Smooth muscle cell (in vitro differentiated cells): ENCODE results near the gene USP19. TPM values are rescaled to one million over a fixed set of nuclear protein-coding genes. Genes with fewer than 3 reads are reported as not detected.

Source experiments
- DNase-seq: peaks from one replicate; lab custom pipeline; 2025; ENCODE audit not compliant: unreplicated experiment; lab: John Stamatoyannopoulos, UW
- H2AFZ ChIP-seq: fragments of 200-600 bp; sonication (generic); 2 replicates; pipeline ENCODE4 v1.6.0; 2016; ENCODE audit warnings: antibody characterized with exemption, low read depth, mild to moderate bottlenecking
- H3F3A ChIP-seq: fragments of 200-600 bp; sonication (generic); 2 replicates; pipeline ENCODE4 v1.6.0; 2017; ENCODE audit warnings: antibody characterized with exemption, low read depth
- H3K27ac ChIP-seq: fragments of 200-600 bp; sonication (generic); 2 replicates; pipeline ENCODE4 v1.5.1; 2016; ENCODE audit warnings: low read depth, mild to moderate bottlenecking
- H3K27me3 ChIP-seq: fragments of 200-600 bp; sonication (generic); 2 replicates; pipeline ENCODE4 v1.6.1; 2016; ENCODE audit warnings: low read depth, mild to moderate bottlenecking
- H3K36me3 ChIP-seq: fragments of 200-600 bp; sonication (generic); 2 replicates; pipeline ENCODE4 v1.5.1; 2016; ENCODE audit warnings: low read depth
- H3K4me1 ChIP-seq: fragments of 200-600 bp; sonication (generic); 2 replicates; pipeline ENCODE4 v1.5.1; 2016; ENCODE audit warnings: low read depth
- H3K4me2 ChIP-seq: fragments of 200-600 bp; sonication (generic); 2 replicates; pipeline ENCODE4 v1.6.0; 2016; ENCODE audit warnings: mild to moderate bottlenecking
- H3K4me3 ChIP-seq: fragments of 200-600 bp; sonication (generic); 2 replicates; pipeline ENCODE4 v1.5.1; 2016; ENCODE audit warnings: mild to moderate bottlenecking
- H3K79me2 ChIP-seq: fragments of 200-600 bp; sonication (generic); 2 replicates; pipeline ENCODE4 v1.6.0; 2016; ENCODE audit warnings: low read depth, mild to moderate bottlenecking
- H3K9ac ChIP-seq: fragments of 200-600 bp; sonication (generic); 2 replicates; pipeline ENCODE4 v1.6.0; 2016; ENCODE audit warnings: low read depth
- H3K9me3 ChIP-seq: fragments of 200-600 bp; sonication (generic); replicated peaks from 2 replicates; pipeline ENCODE4 v1.5.1; 2016; ENCODE audit warnings: low read depth
- H4K20me1 ChIP-seq: fragments of 200-600 bp; sonication (generic); 2 replicates; pipeline ENCODE4 v1.6.0; 2016; ENCODE audit warnings: low read depth
- CTCF ChIP-seq: fragments of 200-600 bp; sonication (generic); IDR thresholded peaks from 2 replicates; pipeline ENCODE4 v1.5.1; 2017; ENCODE audit warnings: borderline replicate concordance, mild to moderate bottlenecking, antibody characterized with exemption; ENCODE audit not compliant: insufficient read depth, poor library complexity, severe bottlenecking
- WGBS: methylation state at CpG from one replicate; pipeline ENCODE4 v1.1.7; 2016; ENCODE audit warnings: low lambda C conversion rate; 5-methylcytosine and 5-hydroxymethylcytosine counted together
- polyA plus RNA-seq: library from polyadenylated mRNA; unstranded; fragments of >200 nt; fragmentation: Nextera tagmentation; extraction: Ambion mirVana; gene quantifications from 2 replicates; pipeline ENCODE4 v1.2.1, GENCODE V29; 2016
- total RNA-seq: library from RNA; depleted of rRNA; stranded (reverse); fragments of >200 nt; gene quantifications from 2 replicates; pipeline ENCODE4 v1.2.3, GENCODE V29; 2014

USP19 gene
- total and polyA plus RNA-seq, 2 experiments from 2014 or later = 21.1 to 22.1 TPM

- no peaks in the 10 kb centered on the region for H3K36me3 ChIP-seq
- no peaks in the 10 kb centered on the region for H3K27me3 ChIP-seq
- H3K4me3 ChIP-seq = no peak overlapping the region
- H3K9me3 ChIP-seq = no peaks in the 10 kb centered on the region
- H3K79me2 ChIP-seq = no peaks in the 10 kb centered on the region
- H3K4me2 ChIP-seq = no peak overlapping the region
- H3K9ac ChIP-seq = no peak overlapping the region
- peak; percentile 8 for TF ChIP-seq CTCF
- no peaks in the 10 kb centered on the region for H3F3A ChIP-seq
- 71% methylated on average over 5 of the region's 5 CpGs for WGBS
- H3K4me1 ChIP-seq = no peaks in the 10 kb centered on the region
- H4K20me1 ChIP-seq = peaks cover 3% of the 10 kb centered on the region
- DNase-seq = no peak
- no peak overlapping the region for H3K27ac ChIP-seq
- H2AFZ ChIP-seq = no peak overlapping the region
These were observed 37.6 kb upstream of the USP19 start for GRCh38 chr3:49158103-49158709.

GRCh38 chr3:49157289-49157688, 36.7 kb upstream of the USP19 start:
- no peak for TF ChIP-seq CTCF
- H3K79me2 ChIP-seq = no peaks in the 10 kb centered on the region
- H3K27ac ChIP-seq = no peak overlapping the region
- H3K36me3 ChIP-seq = no peaks in the 10 kb centered on the region
- peaks cover 3% of the 10 kb centered on the region for H4K20me1 ChIP-seq
- H3F3A ChIP-seq = no peaks in the 10 kb centered on the region
- H2AFZ ChIP-seq = no peak overlapping the region
- no peaks in the 10 kb centered on the region for H3K9me3 ChIP-seq
- no peaks in the 10 kb centered on the region for H3K27me3 ChIP-seq
- no peaks in the 10 kb centered on the region for H3K4me1 ChIP-seq
- WGBS = 88% methylated on average over 1 of the region's 1 CpG
- H3K4me2 ChIP-seq = no peak overlapping the region
- H3K4me3 ChIP-seq = no peak overlapping the region
- no peak for DNase-seq
- no peak overlapping the region for H3K9ac ChIP-seq

GRCh38 chr3:49153349-49153912, 32.8 kb upstream of the USP19 start:
- Histone ChIP-seq H3K4me3 (no peak overlapping the region), H3K4me1 (no peaks in the 10 kb centered on the region), H3K9ac (no peak overlapping the region), H2AFZ (no peak overlapping the region), H3K27me3 (no peaks in the 10 kb centered on the region), H4K20me1 (no peaks in the 10 kb centered on the region), H3K9me3 (no peaks in the 10 kb centered on the region), H3K36me3 (no peaks in the 10 kb centered on the region), H3K79me2 (no peaks in the 10 kb centered on the region), H3F3A (no peaks in the 10 kb centered on the region), H3K27ac (no peak overlapping the region), H3K4me2 (no peak overlapping the region)
- TF ChIP-seq CTCF = no peak
- WGBS = 86% methylated on average over 3 of the region's 3 CpGs
- no peak for DNase-seq

DNA sequence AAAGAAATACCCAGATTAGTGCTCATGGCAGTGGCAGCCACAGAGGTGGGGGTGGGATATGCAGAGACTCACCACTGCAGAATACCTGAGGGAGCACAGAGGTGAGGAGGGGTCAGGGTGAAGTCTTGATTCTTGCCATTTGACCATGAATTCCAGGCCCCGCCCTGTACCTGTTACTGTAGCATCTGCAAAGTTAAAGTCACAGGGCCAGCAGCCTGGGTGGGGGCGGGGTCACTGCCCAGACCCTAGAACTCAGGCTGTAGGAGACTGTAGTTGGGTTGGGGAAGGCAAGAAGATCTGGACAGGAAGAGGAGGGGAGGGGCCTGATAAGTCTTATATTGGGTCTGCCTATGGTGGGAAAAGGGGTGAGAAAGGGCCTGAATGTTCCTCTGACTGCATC, 31.0 kb upstream of the USP19 start:
- Histone ChIP-seq H3K4me1 (no peaks in the 10 kb centered on the region), H3K4me3 (no peak overlapping the region), H3K27me3 (no peaks in the 10 kb centered on the region), H3K36me3 (no peaks in the 10 kb centered on the region), H3K9ac (no peak overlapping the region), H2AFZ (no peak overlapping the region), H3K4me2 (no peak overlapping the region), H4K20me1 (no peaks in the 10 kb centered on the region), H3K27ac (no peak overlapping the region), H3K9me3 (no peaks in the 10 kb centered on the region), H3K79me2 (no peaks in the 10 kb centered on the region), H3F3A (no peaks in the 10 kb centered on the region)
- WGBS = 83% methylated on average over 2 of the region's 2 CpGs
- TF ChIP-seq CTCF = no peak
- no peak for DNase-seq
